HEK293 (cell line): Measurements from ENCODE around the gene GOSR2.

Source experiments
- FEZF1 ChIP-seq: fragments of 450-650 bp; formaldehyde crosslinking; IDR thresholded peaks from 2 replicates; pipeline ENCODE4 v1.5.1; 2016; ENCODE audit warnings: missing biosample characterization, missing genetic modification characterization
- GLI2 ChIP-seq: fragments of 450-650 bp; formaldehyde crosslinking; IDR thresholded peaks from 2 replicates; pipeline ENCODE4; 2017; ENCODE audit warnings: missing biosample characterization, missing genetic modification characterization, low read depth, borderline replicate concordance
- SP3 ChIP-seq: fragments of 450-650 bp; formaldehyde crosslinking; IDR thresholded peaks from 2 replicates; pipeline ENCODE4 v1.5.1; 2016; ENCODE audit warnings: missing biosample characterization, missing genetic modification characterization
- YY1 ChIP-seq: fragments of 450-650 bp; formaldehyde crosslinking; IDR thresholded peaks from 2 replicates; pipeline ENCODE4 v1.5.1; 2018; ENCODE audit warnings: missing biosample characterization, missing genetic modification characterization
- ZBTB17 ChIP-seq: fragments of 450-650 bp; formaldehyde crosslinking; IDR thresholded peaks from 2 replicates; pipeline ENCODE4 v1.5.1; 2016; ENCODE audit warnings: missing biosample characterization, missing genetic modification characterization
- ZIC2 ChIP-seq: fragments of 450-650 bp; formaldehyde crosslinking; IDR thresholded peaks from 2 replicates; pipeline ENCODE4 v1.5.1; 2016; ENCODE audit warnings: missing biosample characterization, missing genetic modification characterization
- ZNF138 ChIP-seq: fragments of 450-650 bp; formaldehyde crosslinking; IDR thresholded peaks from 2 replicates; pipeline ENCODE4 v1.5.1; 2016; ENCODE audit warnings: missing biosample characterization, missing genetic modification characterization, borderline replicate concordance
- ZNF169 ChIP-seq: fragments of 450-650 bp; formaldehyde crosslinking; IDR thresholded peaks from 2 replicates; pipeline ENCODE4 v1.5.1; 2016; ENCODE audit warnings: missing biosample characterization, missing genetic modification characterization
- ZNF23 ChIP-seq: fragments of 450-650 bp; formaldehyde crosslinking; IDR thresholded peaks from 2 replicates; pipeline ENCODE4 v1.5.1; 2016; ENCODE audit warnings: missing biosample characterization, missing genetic modification characterization, borderline replicate concordance
- ZNF302 ChIP-seq: fragments of 450-650 bp; formaldehyde crosslinking; IDR thresholded peaks from 2 replicates; pipeline ENCODE4 v1.5.1; 2016; ENCODE audit warnings: missing biosample characterization, missing genetic modification characterization, low read depth
- ZNF350 ChIP-seq: fragments of 450-650 bp; formaldehyde crosslinking; IDR thresholded peaks from 2 replicates; pipeline ENCODE4 v1.5.0; 2017; ENCODE audit warnings: missing biosample characterization, mild to moderate bottlenecking, missing genetic modification characterization
- ZNF433 ChIP-seq: fragments of 450-650 bp; formaldehyde crosslinking; IDR thresholded peaks from 2 replicates; pipeline ENCODE4 v1.5.1; 2016; ENCODE audit warnings: missing biosample characterization, missing genetic modification characterization, low read depth
- ZNF544 ChIP-seq: fragments of 450-650 bp; formaldehyde crosslinking; IDR thresholded peaks from 2 replicates; pipeline ENCODE4 v1.5.0; 2017; ENCODE audit warnings: missing biosample characterization, missing genetic modification characterization
- ZNF596 ChIP-seq: fragments of 450-650 bp; IDR thresholded peaks from 2 replicates; pipeline ENCODE4 v1.5.0; 2018; ENCODE audit warnings: missing biosample characterization, mild to moderate bottlenecking, missing genetic modification characterization, moderate library complexity
- ZNF624 ChIP-seq: fragments of 450-650 bp; formaldehyde crosslinking; IDR thresholded peaks from 2 replicates; pipeline ENCODE4 v1.5.1; 2017; ENCODE audit warnings: missing biosample characterization, missing genetic modification characterization
- ZNF658 ChIP-seq: fragments of 450-650 bp; formaldehyde crosslinking; IDR thresholded peaks from 2 replicates; pipeline ENCODE4; 2016; ENCODE audit warnings: missing biosample characterization, missing genetic modification characterization
- ZNF670 ChIP-seq: fragments of 450-650 bp; formaldehyde crosslinking; IDR thresholded peaks from 2 replicates; pipeline ENCODE4 v1.5.1; 2016; ENCODE audit warnings: missing biosample characterization, missing genetic modification characterization, low read depth
- ZNF701 ChIP-seq: fragments of 450-650 bp; formaldehyde crosslinking; IDR thresholded peaks from 2 replicates; pipeline ENCODE4 v1.5.1; 2016; ENCODE audit warnings: missing biosample characterization, missing genetic modification characterization
- ZNF76 ChIP-seq: fragments of 450-650 bp; formaldehyde crosslinking; IDR thresholded peaks from 2 replicates; pipeline ENCODE4; 2016; ENCODE audit warnings: low read depth, missing biosample characterization, missing genetic modification characterization, borderline replicate concordance
- ZNF792 ChIP-seq: fragments of 450-650 bp; formaldehyde crosslinking; IDR thresholded peaks from 2 replicates; pipeline ENCODE4 v1.5.1; 2016; ENCODE audit warnings: missing biosample characterization, missing genetic modification characterization
- ZNF830 ChIP-seq: fragments of 450-650 bp; IDR thresholded peaks from 2 replicates; pipeline ENCODE4 v1.5.0; 2018; ENCODE audit warnings: missing biosample characterization, missing genetic modification characterization, low read depth, mild to moderate bottlenecking, moderate library complexity
- TF ChIP-seq, protein P1 (sequence below): fragments of 450-650 bp; formaldehyde crosslinking; IDR thresholded peaks from 2 replicates; pipeline ENCODE4 v1.5.1; 2016; ENCODE audit warnings: missing biosample characterization, missing genetic modification characterization
- TF ChIP-seq, protein P2 (sequence below): fragments of 450-650 bp; formaldehyde crosslinking; IDR thresholded peaks from 2 replicates; pipeline ENCODE4 v1.5.1; 2016; ENCODE audit warnings: missing biosample characterization, missing genetic modification characterization
- TF ChIP-seq, protein P3 (sequence below): fragments of 450-650 bp; formaldehyde crosslinking; IDR thresholded peaks from 2 replicates; pipeline ENCODE4 v1.5.1; 2016; ENCODE audit warnings: missing biosample characterization, missing genetic modification characterization
- TF ChIP-seq, protein P4 (sequence below): fragments of 450-650 bp; formaldehyde crosslinking; IDR thresholded peaks from 2 replicates; pipeline ENCODE4 v1.5.1; 2016; ENCODE audit warnings: missing biosample characterization, missing genetic modification characterization, borderline replicate concordance
- TF ChIP-seq, protein P5 (sequence below): fragments of 450-650 bp; IDR thresholded peaks from 2 replicates; pipeline ENCODE4 v1.5.1; 2018; ENCODE audit warnings: missing biosample characterization, mild to moderate bottlenecking, missing genetic modification characterization
- TF ChIP-seq, protein P6 (sequence below): fragments of 450-650 bp; formaldehyde crosslinking; IDR thresholded peaks from 2 replicates; pipeline ENCODE4 v1.5.1; 2016; ENCODE audit warnings: missing biosample characterization, missing genetic modification characterization

Gene GOSR2

DNA sequence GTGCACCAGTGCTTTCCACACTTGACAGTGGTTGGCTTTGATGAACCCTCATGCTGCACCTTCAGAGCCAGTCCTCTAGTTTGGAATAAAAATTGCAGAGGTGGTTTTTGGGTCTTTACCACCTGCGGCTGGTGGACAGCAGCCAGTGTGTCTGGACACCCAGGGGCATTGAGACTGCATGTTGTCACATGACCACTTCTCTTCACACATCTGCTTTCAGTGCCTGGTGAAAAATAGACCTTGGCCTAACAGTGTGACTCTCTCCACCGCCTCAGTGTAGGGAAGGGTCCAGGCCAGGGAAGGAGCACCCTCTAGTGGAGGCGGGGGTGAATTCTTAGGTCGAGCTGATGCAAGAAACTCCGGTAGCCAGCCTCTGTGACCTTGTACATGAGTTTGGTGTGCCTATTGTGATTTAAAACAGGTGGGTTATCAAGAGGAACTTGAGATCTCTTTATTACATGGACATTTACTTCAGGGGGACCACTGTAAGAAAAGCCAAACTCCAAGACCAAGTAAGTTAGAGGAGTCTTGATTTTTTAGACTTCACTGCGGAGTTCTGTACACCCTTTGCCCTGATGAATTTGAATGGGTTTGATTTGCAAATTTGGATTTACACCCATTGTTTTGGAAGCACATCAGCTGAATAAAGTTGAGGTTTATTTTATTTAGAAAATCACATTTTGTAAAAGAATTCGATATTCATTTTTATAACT lies 17.9 kb downstream of the GOSR2 start (continued):
- TF ChIP-seq, protein P1, sequence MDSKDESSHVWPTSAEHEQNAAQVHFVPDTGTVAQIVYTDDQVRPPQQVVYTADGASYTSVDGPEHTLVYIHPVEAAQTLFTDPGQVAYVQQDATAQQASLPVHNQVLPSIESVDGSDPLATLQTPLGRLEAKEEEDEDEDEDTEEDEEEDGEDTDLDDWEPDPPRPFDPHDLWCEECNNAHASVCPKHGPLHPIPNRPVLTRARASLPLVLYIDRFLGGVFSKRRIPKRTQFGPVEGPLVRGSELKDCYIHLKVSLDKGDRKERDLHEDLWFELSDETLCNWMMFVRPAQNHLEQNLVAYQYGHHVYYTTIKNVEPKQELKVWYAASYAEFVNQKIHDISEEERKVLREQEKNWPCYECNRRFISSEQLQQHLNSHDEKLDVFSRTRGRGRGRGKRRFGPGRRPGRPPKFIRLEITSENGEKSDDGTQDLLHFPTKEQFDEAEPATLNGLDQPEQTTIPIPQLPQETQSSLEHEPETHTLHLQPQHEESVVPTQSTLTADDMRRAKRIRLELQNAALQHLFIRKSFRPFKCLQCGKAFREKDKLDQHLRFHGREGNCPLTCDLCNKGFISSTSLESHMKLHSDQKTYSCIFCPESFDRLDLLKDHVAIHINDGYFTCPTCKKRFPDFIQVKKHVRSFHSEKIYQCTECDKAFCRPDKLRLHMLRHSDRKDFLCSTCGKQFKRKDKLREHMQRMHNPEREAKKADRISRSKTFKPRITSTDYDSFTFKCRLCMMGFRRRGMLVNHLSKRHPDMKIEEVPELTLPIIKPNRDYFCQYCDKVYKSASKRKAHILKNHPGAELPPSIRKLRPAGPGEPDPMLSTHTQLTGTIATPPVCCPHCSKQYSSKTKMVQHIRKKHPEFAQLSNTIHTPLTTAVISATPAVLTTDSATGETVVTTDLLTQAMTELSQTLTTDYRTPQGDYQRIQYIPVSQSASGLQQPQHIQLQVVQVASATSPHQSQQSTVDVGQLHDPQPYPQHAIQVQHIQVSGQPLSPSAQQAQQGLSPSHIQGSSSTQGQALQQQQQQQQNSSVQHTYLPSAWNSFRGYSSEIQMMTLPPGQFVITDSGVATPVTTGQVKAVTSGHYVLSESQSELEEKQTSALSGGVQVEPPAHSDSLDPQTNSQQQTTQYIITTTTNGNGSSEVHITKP (tag by site-specific recombination) = no peak
- TF ChIP-seq ZIC2 (tag by site-specific recombination) = peak; percentile 15; the same call in 1 of the 2 replicates
- TF ChIP-seq ZNF658 = no peak
- no peak for TF ChIP-seq YY1 (tag by site-specific recombination)
- no peak for TF ChIP-seq ZNF169 (tag by site-specific recombination)
- no peak for TF ChIP-seq ZNF23 (tag by site-specific recombination)
- TF ChIP-seq, protein P2, sequence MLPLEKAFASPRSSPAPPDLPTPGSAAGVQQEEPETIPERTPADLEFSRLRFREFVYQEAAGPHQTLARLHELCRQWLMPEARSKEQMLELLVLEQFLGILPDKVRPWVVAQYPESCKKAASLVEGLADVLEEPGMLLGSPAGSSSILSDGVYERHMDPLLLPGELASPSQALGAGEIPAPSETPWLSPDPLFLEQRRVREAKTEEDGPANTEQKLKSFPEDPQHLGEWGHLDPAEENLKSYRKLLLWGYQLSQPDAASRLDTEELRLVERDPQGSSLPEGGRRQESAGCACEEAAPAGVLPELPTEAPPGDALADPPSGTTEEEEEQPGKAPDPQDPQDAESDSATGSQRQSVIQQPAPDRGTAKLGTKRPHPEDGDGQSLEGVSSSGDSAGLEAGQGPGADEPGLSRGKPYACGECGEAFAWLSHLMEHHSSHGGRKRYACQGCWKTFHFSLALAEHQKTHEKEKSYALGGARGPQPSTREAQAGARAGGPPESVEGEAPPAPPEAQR (tag by site-specific recombination) = no peak
- TF ChIP-seq ZNF701 (tag by site-specific recombination) = no peak
- TF ChIP-seq ZNF302 (tag by site-specific recombination) = no peak
- no peak for TF ChIP-seq ZNF544 (tag by site-specific recombination)
- no peak for TF ChIP-seq ZNF596 (tag by site-specific recombination)
- no peak for TF ChIP-seq ZNF624 (tag by site-specific recombination)
- TF ChIP-seq SP3 (tag by site-specific recombination) = no peak
- no peak for TF ChIP-seq ZNF433 (tag by site-specific recombination)
- TF ChIP-seq, protein P3, sequence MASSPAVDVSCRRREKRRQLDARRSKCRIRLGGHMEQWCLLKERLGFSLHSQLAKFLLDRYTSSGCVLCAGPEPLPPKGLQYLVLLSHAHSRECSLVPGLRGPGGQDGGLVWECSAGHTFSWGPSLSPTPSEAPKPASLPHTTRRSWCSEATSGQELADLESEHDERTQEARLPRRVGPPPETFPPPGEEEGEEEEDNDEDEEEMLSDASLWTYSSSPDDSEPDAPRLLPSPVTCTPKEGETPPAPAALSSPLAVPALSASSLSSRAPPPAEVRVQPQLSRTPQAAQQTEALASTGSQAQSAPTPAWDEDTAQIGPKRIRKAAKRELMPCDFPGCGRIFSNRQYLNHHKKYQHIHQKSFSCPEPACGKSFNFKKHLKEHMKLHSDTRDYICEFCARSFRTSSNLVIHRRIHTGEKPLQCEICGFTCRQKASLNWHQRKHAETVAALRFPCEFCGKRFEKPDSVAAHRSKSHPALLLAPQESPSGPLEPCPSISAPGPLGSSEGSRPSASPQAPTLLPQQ = no peak
- TF ChIP-seq ZNF76 = no peak
- TF ChIP-seq, protein P4, sequence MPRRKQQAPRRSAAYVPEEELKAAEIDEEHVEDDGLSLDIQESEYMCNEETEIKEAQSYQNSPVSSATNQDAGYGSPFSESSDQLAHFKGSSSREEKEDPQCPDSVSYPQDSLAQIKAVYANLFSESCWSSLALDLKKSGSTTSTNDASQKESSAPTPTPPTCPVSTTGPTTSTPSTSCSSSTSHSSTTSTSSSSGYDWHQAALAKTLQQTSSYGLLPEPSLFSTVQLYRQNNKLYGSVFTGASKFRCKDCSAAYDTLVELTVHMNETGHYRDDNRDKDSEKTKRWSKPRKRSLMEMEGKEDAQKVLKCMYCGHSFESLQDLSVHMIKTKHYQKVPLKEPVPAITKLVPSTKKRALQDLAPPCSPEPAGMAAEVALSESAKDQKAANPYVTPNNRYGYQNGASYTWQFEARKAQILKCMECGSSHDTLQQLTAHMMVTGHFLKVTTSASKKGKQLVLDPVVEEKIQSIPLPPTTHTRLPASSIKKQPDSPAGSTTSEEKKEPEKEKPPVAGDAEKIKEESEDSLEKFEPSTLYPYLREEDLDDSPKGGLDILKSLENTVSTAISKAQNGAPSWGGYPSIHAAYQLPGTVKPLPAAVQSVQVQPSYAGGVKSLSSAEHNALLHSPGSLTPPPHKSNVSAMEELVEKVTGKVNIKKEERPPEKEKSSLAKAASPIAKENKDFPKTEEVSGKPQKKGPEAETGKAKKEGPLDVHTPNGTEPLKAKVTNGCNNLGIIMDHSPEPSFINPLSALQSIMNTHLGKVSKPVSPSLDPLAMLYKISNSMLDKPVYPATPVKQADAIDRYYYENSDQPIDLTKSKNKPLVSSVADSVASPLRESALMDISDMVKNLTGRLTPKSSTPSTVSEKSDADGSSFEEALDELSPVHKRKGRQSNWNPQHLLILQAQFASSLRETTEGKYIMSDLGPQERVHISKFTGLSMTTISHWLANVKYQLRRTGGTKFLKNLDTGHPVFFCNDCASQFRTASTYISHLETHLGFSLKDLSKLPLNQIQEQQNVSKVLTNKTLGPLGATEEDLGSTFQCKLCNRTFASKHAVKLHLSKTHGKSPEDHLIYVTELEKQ (tag by site-specific recombination) = no peak
- TF ChIP-seq FEZF1 = no peak
- no peak for TF ChIP-seq ZNF792
- TF ChIP-seq ZNF830 (tag by site-specific recombination) = no peak
- TF ChIP-seq, protein P5, sequence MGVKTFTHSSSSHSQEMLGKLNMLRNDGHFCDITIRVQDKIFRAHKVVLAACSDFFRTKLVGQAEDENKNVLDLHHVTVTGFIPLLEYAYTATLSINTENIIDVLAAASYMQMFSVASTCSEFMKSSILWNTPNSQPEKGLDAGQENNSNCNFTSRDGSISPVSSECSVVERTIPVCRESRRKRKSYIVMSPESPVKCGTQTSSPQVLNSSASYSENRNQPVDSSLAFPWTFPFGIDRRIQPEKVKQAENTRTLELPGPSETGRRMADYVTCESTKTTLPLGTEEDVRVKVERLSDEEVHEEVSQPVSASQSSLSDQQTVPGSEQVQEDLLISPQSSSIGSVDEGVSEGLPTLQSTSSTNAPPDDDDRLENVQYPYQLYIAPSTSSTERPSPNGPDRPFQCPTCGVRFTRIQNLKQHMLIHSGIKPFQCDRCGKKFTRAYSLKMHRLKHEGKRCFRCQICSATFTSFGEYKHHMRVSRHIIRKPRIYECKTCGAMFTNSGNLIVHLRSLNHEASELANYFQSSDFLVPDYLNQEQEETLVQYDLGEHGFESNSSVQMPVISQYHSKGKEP (tag by site-specific recombination) = no peak
- TF ChIP-seq GLI2 (tag by site-specific recombination) = no peak
- TF ChIP-seq ZNF670 (tag by site-specific recombination) = no peak
- no peak for TF ChIP-seq ZNF350 (tag by site-specific recombination)
- no peak for TF ChIP-seq ZNF138
- TF ChIP-seq ZBTB17 (tag by site-specific recombination) = peak; percentile 34; the same call in 1 of the 2 replicates
- TF ChIP-seq, protein P6, sequence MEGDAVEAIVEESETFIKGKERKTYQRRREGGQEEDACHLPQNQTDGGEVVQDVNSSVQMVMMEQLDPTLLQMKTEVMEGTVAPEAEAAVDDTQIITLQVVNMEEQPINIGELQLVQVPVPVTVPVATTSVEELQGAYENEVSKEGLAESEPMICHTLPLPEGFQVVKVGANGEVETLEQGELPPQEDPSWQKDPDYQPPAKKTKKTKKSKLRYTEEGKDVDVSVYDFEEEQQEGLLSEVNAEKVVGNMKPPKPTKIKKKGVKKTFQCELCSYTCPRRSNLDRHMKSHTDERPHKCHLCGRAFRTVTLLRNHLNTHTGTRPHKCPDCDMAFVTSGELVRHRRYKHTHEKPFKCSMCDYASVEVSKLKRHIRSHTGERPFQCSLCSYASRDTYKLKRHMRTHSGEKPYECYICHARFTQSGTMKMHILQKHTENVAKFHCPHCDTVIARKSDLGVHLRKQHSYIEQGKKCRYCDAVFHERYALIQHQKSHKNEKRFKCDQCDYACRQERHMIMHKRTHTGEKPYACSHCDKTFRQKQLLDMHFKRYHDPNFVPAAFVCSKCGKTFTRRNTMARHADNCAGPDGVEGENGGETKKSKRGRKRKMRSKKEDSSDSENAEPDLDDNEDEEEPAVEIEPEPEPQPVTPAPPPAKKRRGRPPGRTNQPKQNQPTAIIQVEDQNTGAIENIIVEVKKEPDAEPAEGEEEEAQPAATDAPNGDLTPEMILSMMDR (tag by site-specific recombination) = peak; percentile 78
